Measurements from ENCODE around the gene MYO9B.
A peak's percentile ranks its signal among the peaks of the same experiment; 100 is the strongest.

The MYO9B gene

DNA sequence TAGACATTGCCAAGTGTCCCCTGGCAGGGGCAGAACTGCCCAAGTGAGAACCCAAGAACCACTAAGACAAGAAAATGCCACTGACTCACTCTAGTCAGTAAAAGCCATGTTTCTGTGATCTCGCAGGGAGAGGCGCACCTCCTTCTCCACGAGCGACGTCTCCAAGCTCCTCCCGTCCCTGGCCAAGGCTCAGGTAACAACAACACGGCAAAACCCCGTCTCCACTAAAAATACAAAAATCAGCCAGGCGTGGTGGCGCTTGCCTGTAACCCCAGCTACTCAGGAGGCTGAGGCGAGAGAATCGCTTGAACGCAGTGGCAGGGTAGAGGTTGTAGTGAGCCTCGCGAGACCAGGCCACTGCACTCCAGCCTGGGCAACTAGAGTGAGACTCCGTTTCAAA, 122.1 kb downstream of the MYO9B start:
- no peak overlapping the region for H2BK120ac ChIP-seq (ENCODE audit: insufficient read depth, low read length, poor library complexity)
- H3K36me3 ChIP-seq (ENCODE audit: control insufficient read depth in 1 of 2, insufficient read depth in 2 of 2, low read length in 2 of 2): peaks cover 78 to 80% of the 10 kb centered on the region in 2 experiments
- H4K8ac ChIP-seq (ENCODE audit: low read depth, low read length): no peak overlapping the region
- H3K4me1 ChIP-seq (ENCODE audit: control insufficient read depth in 1 of 2, insufficient read depth in 2 of 2, low read length in 2 of 2): no peaks in the 10 kb centered on the region
- no peak overlapping the region for H4K12ac ChIP-seq (ENCODE audit: low read depth, low read length)
- no peaks in the 10 kb centered on the region for H3K27me3 ChIP-seq (ENCODE audit: insufficient read depth, low read length)
- H3K9me3 ChIP-seq (ENCODE audit: insufficient read depth, low read depth, low read length): peaks cover 8% of the 10 kb centered on the region
- H2BK12ac ChIP-seq (ENCODE audit: low read length): no peak overlapping the region
- H3K79me2 ChIP-seq (ENCODE audit: control insufficient read depth, insufficient read depth, low read length, poor library complexity): no peaks in the 10 kb centered on the region
- no peak overlapping the region for H4K91ac ChIP-seq (ENCODE audit: low read depth, low read length)
- WGBS (ENCODE audit: extremely low coverage, insufficient coverage, insufficient read length): no CpG with 5 or more reads among the region's 16 CpGs
- DNase-seq: no peak
- H3K79me1 ChIP-seq (ENCODE audit: low read length): no peaks in the 10 kb centered on the region
- H2AFZ ChIP-seq (ENCODE audit: insufficient read depth, low read length, poor library complexity): no peak overlapping the region
- no peak overlapping the region for H3K23ac ChIP-seq (ENCODE audit: low read length)
- no peak overlapping the region for H3K27ac ChIP-seq (ENCODE audit: low read depth, low read length)
- H2AK5ac ChIP-seq (ENCODE audit: low read length): no peak overlapping the region
- H3K9ac ChIP-seq (ENCODE audit: low read length): no peak overlapping the region
- no peak overlapping the region for H3K14ac ChIP-seq (ENCODE audit: low read length)
- H3K4me2 ChIP-seq (ENCODE audit: low read length): no peak overlapping the region
- H3K4me3 ChIP-seq (ENCODE audit: low read depth, low read length): no peak overlapping the region
- no peak overlapping the region for H3K4ac ChIP-seq (ENCODE audit: low read depth, low read length)
- H2BK5ac ChIP-seq (ENCODE audit: low read depth, low read length, poor library complexity): no peak overlapping the region
- no peak overlapping the region for H3K18ac ChIP-seq (ENCODE audit: low read length)

DNA sequence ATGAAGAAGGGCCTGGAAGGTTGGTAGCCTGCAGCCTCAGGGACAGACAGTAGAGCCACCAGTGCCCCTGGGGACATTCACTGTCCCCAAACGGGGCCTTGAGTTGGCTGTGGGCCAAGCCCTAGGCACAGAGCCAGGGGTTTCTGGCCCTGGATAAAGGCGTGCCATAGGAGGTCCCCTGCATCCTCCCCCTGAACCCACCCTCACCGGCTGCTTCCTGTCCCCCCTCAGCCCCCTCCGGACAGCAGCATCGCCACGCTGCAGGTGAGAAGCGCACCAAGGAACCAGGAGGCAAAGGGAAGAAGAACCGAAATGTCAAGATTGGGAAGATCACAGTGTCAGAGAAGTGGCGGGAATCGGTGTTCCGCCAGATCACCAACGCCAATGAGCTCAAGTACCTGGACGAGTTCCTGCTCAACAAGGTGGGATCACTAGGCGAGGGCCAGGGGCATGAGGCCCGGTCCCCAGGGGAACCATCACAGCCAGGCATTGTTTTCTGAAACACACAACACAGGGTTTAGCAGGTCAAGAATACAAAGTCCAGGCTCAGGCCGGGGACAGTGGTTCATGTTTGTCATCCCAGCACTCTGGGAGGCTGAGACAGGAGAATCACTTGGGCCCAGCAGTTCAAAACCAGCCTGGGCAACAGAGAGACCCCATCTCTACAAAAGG, 125.0 kb downstream of the MYO9B start:
- no peaks in the 10 kb centered on the region for H3K79me2 ChIP-seq (ENCODE audit: control insufficient read depth, insufficient read depth, low read length, poor library complexity)
- H3K4me1 ChIP-seq (ENCODE audit: control insufficient read depth in 1 of 2, insufficient read depth in 2 of 2, low read length in 2 of 2): no peaks in the 10 kb centered on the region
- peaks cover 72 to 75% of the 10 kb centered on the region in 2 experiments for H3K36me3 ChIP-seq (ENCODE audit: control insufficient read depth in 1 of 2, insufficient read depth in 2 of 2, low read length in 2 of 2)
- H2BK120ac ChIP-seq (ENCODE audit: insufficient read depth, low read length, poor library complexity): no peak overlapping the region
- no peak overlapping the region for H2BK5ac ChIP-seq (ENCODE audit: low read depth, low read length, poor library complexity)
- H3K27me3 ChIP-seq (ENCODE audit: insufficient read depth, low read length): no peaks in the 10 kb centered on the region
- H3K18ac ChIP-seq (ENCODE audit: low read length): no peak overlapping the region
- H3K4me3 ChIP-seq (ENCODE audit: low read depth, low read length): no peak overlapping the region
- H3K9me3 ChIP-seq (ENCODE audit: insufficient read depth, low read depth, low read length): peaks cover 8% of the 10 kb centered on the region
- no peak overlapping the region for H2BK12ac ChIP-seq (ENCODE audit: low read length)
- no peak overlapping the region for H4K12ac ChIP-seq (ENCODE audit: low read depth, low read length)
- no peak overlapping the region for H4K91ac ChIP-seq (ENCODE audit: low read depth, low read length)
- no CpG with 5 or more reads among the region's 16 CpGs for WGBS (ENCODE audit: extremely low coverage, insufficient coverage, insufficient read length)
- H2AK5ac ChIP-seq (ENCODE audit: low read length): no peak overlapping the region
- H3K79me1 ChIP-seq (ENCODE audit: low read length): no peaks in the 10 kb centered on the region
- no peak overlapping the region for H3K9ac ChIP-seq (ENCODE audit: low read length)
- H4K8ac ChIP-seq (ENCODE audit: low read depth, low read length): no peak overlapping the region
- H3K27ac ChIP-seq (ENCODE audit: low read depth, low read length): no peak overlapping the region
- no peak overlapping the region for H3K4me2 ChIP-seq (ENCODE audit: low read length)
- H3K23ac ChIP-seq (ENCODE audit: low read length): no peak overlapping the region
- no peak for DNase-seq
- no peak overlapping the region for H3K4ac ChIP-seq (ENCODE audit: low read depth, low read length)
- H2AFZ ChIP-seq (ENCODE audit: insufficient read depth, low read length, poor library complexity): no peak overlapping the region
- no peak overlapping the region for H3K14ac ChIP-seq (ENCODE audit: low read length)

DNA sequence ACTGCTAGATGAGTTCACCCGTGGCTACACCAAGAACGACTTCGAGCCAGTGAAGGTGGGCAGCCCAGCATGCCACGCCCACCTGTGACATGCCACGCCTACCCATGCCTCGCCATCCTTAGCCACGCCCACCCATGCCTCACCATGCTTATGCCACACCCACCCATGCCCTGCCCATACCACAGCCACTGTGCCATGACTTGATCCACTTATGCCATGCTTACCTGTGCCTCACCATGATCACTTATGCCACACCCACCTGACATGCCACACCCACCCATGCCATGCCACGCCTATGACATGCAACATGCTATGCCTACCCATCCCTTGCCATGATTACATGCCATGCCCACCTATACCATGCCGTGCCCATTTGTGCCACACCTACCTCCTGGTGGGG, 126.7 kb downstream of the MYO9B start:
- no peak overlapping the region for H2AFZ ChIP-seq (ENCODE audit: insufficient read depth, low read length, poor library complexity)
- no peak overlapping the region for H4K91ac ChIP-seq (ENCODE audit: low read depth, low read length)
- H3K79me1 ChIP-seq (ENCODE audit: low read length): no peaks in the 10 kb centered on the region
- no peak overlapping the region for H2BK120ac ChIP-seq (ENCODE audit: insufficient read depth, low read length, poor library complexity)
- no peak overlapping the region for H2BK12ac ChIP-seq (ENCODE audit: low read length)
- no peak overlapping the region for H3K18ac ChIP-seq (ENCODE audit: low read length)
- H3K36me3 ChIP-seq (ENCODE audit: control insufficient read depth in 1 of 2, insufficient read depth in 2 of 2, low read length in 2 of 2): peaks cover 84 to 87% of the 10 kb centered on the region in 2 experiments
- no peak overlapping the region for H3K9ac ChIP-seq (ENCODE audit: low read length)
- H3K4me2 ChIP-seq (ENCODE audit: low read length): no peak overlapping the region
- no peak overlapping the region for H3K27ac ChIP-seq (ENCODE audit: low read depth, low read length)
- WGBS (ENCODE audit: extremely low coverage, insufficient coverage, insufficient read length): no CpG with 5 or more reads among the region's 9 CpGs
- H3K23ac ChIP-seq (ENCODE audit: low read length): no peak overlapping the region
- H3K27me3 ChIP-seq (ENCODE audit: insufficient read depth, low read length): no peaks in the 10 kb centered on the region
- no peak for DNase-seq
- H2BK5ac ChIP-seq (ENCODE audit: low read depth, low read length, poor library complexity): no peak overlapping the region
- no peak overlapping the region for H4K12ac ChIP-seq (ENCODE audit: low read depth, low read length)
- no peak overlapping the region for H3K4ac ChIP-seq (ENCODE audit: low read depth, low read length)
- H3K4me3 ChIP-seq (ENCODE audit: low read depth, low read length): peak overlapping the region; percentile 5
- H3K14ac ChIP-seq (ENCODE audit: low read length): no peak overlapping the region
- no peaks in the 10 kb centered on the region for H3K79me2 ChIP-seq (ENCODE audit: control insufficient read depth, insufficient read depth, low read length, poor library complexity)
- no peak overlapping the region for H4K8ac ChIP-seq (ENCODE audit: low read depth, low read length)
- no peak overlapping the region for H2AK5ac ChIP-seq (ENCODE audit: low read length)
- no peaks in the 10 kb centered on the region for H3K4me1 ChIP-seq (ENCODE audit: control insufficient read depth in 1 of 2, insufficient read depth in 2 of 2, low read length in 2 of 2)
- peaks cover 8% of the 10 kb centered on the region for H3K9me3 ChIP-seq (ENCODE audit: insufficient read depth, low read depth, low read length)

DNA sequence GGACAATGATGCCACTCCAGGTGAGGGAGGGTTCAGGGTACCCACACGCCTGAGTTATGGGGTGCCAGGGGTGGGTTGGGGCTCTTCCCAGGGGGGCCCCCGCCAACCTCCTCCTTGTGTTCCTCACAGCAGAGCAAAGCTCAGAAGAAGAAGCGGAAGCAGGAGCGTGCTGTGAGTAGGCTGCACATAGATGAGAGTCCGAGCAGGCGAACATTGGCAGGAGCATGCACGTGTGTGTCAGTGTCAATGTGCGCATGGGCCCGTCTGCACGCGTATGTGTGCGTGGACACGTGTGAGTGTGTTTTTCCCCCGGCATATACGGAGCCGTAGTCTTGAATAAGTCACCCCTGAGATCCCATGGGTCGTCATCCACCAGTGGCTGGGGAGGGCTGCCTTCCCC, 127.1 kb downstream of the MYO9B start:
- H3K4me2 ChIP-seq (ENCODE audit: low read length): no peak overlapping the region
- H3K4me1 ChIP-seq (ENCODE audit: control insufficient read depth in 1 of 2, insufficient read depth in 2 of 2, low read length in 2 of 2): no peaks in the 10 kb centered on the region
- no peak overlapping the region for H2BK120ac ChIP-seq (ENCODE audit: insufficient read depth, low read length, poor library complexity)
- no peak overlapping the region for H4K91ac ChIP-seq (ENCODE audit: low read depth, low read length)
- no peaks in the 10 kb centered on the region for H3K27me3 ChIP-seq (ENCODE audit: insufficient read depth, low read length)
- DNase-seq: no peak
- peaks cover 79 to 82% of the 10 kb centered on the region in 2 experiments for H3K36me3 ChIP-seq (ENCODE audit: control insufficient read depth in 1 of 2, insufficient read depth in 2 of 2, low read length in 2 of 2)
- no peak overlapping the region for H2AFZ ChIP-seq (ENCODE audit: insufficient read depth, low read length, poor library complexity)
- no peak overlapping the region for H3K18ac ChIP-seq (ENCODE audit: low read length)
- H3K23ac ChIP-seq (ENCODE audit: low read length): no peak overlapping the region
- no peak overlapping the region for H4K8ac ChIP-seq (ENCODE audit: low read depth, low read length)
- no peaks in the 10 kb centered on the region for H3K79me2 ChIP-seq (ENCODE audit: control insufficient read depth, insufficient read depth, low read length, poor library complexity)
- H3K9ac ChIP-seq (ENCODE audit: low read length): no peak overlapping the region
- no peak overlapping the region for H2AK5ac ChIP-seq (ENCODE audit: low read length)
- H3K4ac ChIP-seq (ENCODE audit: low read depth, low read length): no peak overlapping the region
- peaks cover 7% of the 10 kb centered on the region for H3K9me3 ChIP-seq (ENCODE audit: insufficient read depth, low read depth, low read length)
- no peak overlapping the region for H3K14ac ChIP-seq (ENCODE audit: low read length)
- peak overlapping the region; percentile 20 for H3K4me3 ChIP-seq (ENCODE audit: low read depth, low read length)
- no peaks in the 10 kb centered on the region for H3K79me1 ChIP-seq (ENCODE audit: low read length)
- no peak overlapping the region for H2BK5ac ChIP-seq (ENCODE audit: low read depth, low read length, poor library complexity)
- H4K12ac ChIP-seq (ENCODE audit: low read depth, low read length): no peak overlapping the region
- H3K27ac ChIP-seq (ENCODE audit: low read depth, low read length): no peak overlapping the region
- WGBS (ENCODE audit: extremely low coverage, insufficient coverage, insufficient read length): no CpG with 5 or more reads among the region's 17 CpGs
- no peak overlapping the region for H2BK12ac ChIP-seq (ENCODE audit: low read length)

Data from trophoblast cell (in vitro differentiated cells and primary cell).